Upper lobe of right lung (tissue), 1 donor: ENCODE data around the gene DHCR7. TPM values are rescaled to one million over a fixed set of nuclear protein-coding genes. Genes with fewer than 3 reads are reported as not detected.

Experiments used
- ATAC-seq: fragments of 200-7000 bp; cut with Tn5 transposase; one replicate; pipeline ENCODE4 v1.9.1; 2020; ENCODE audit warnings: mild to moderate bottlenecking, moderate library complexity
- DNase-seq: peaks from one replicate; pipeline ENCODE4 v3.0.0-alpha.2; 2020
- H3K27ac ChIP-seq: fragments of 200-600 bp; one replicate; pipeline ENCODE4 v1.8.0; 2022
- H3K27me3 ChIP-seq: fragments of 200-600 bp; one replicate; pipeline ENCODE4 v1.8.0; 2022; ENCODE audit warnings: mild to moderate bottlenecking
- H3K36me3 ChIP-seq: fragments of 200-600 bp; one replicate; pipeline ENCODE4 v1.8.0; 2022
- H3K4me1 ChIP-seq: fragments of 200-600 bp; one replicate; pipeline ENCODE4 v1.8.0; 2022
- H3K4me3 ChIP-seq: fragments of 200-600 bp; one replicate; pipeline ENCODE4 v1.8.0; 2022; ENCODE audit warnings: mild to moderate bottlenecking
- H3K9me3 ChIP-seq: fragments of 200-600 bp; one replicate; pipeline ENCODE4 v1.8.0; 2022
- intact Hi-C: fragments of 100-400 bp; cut with DNase I; formaldehyde crosslinking; loops from one replicate; pipeline ENCODE4 v1.11.0; 2022
- total RNA-seq: library from RNA; stranded (reverse); fragmentation: NEBNext Ultra II Directional; extraction: Animal tissue kit (Norgen Biotek cat#: 25700); gene quantifications from one replicate; pipeline ENCODE4 v1.2.1, GENCODE V29; 2021
- TF ChIP-seq, protein P1 (sequence below): fragments of 200-600 bp; IDR thresholded peaks from one replicate; pipeline ENCODE4 v1.8.0; 2022; ENCODE audit warnings: antibody characterized with exemption
- donor health status: DM: no; HTN: yes; CAD: no; lungs with severe emphysema.

The DHCR7 gene
- total RNA-seq, 1 donor from 2014 or later = 105 TPM

DNA sequence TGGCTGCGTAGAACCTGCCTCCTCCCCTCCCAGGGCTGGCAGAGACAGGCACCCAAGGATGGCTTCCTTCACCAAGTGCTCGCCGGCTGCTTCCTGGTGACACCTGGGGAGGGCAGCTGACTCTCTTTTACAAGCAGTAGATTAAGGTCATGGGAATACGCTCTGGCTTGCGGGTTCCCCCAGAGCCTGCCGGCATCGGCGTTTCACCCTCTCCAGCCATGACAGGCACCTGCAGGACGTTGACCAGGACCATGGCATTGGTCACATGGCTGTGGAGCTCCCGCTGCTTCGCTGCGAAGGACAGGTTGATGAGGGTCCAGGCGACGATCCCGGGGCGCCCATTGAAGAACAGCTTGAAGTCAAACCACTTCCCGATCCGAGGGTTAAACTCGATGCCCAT lies 9.5 kb downstream of the DHCR7 start:
- TF ChIP-seq, protein P1, sequence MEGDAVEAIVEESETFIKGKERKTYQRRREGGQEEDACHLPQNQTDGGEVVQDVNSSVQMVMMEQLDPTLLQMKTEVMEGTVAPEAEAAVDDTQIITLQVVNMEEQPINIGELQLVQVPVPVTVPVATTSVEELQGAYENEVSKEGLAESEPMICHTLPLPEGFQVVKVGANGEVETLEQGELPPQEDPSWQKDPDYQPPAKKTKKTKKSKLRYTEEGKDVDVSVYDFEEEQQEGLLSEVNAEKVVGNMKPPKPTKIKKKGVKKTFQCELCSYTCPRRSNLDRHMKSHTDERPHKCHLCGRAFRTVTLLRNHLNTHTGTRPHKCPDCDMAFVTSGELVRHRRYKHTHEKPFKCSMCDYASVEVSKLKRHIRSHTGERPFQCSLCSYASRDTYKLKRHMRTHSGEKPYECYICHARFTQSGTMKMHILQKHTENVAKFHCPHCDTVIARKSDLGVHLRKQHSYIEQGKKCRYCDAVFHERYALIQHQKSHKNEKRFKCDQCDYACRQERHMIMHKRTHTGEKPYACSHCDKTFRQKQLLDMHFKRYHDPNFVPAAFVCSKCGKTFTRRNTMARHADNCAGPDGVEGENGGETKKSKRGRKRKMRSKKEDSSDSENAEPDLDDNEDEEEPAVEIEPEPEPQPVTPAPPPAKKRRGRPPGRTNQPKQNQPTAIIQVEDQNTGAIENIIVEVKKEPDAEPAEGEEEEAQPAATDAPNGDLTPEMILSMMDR = no peak
- no peak overlapping the region for H3K4me3 ChIP-seq
- H3K4me1 ChIP-seq = no peaks in the 10 kb centered on the region
- no peak overlapping the region for H3K27ac ChIP-seq
- DNase-seq (no peak), ATAC-seq (no peak)
- intact Hi-C loops = no loop called here
- no peaks in the 10 kb centered on the region for H3K9me3 ChIP-seq
- H3K27me3 ChIP-seq = no peaks in the 10 kb centered on the region
- peaks cover 43% of the 10 kb centered on the region for H3K36me3 ChIP-seq

DNA sequence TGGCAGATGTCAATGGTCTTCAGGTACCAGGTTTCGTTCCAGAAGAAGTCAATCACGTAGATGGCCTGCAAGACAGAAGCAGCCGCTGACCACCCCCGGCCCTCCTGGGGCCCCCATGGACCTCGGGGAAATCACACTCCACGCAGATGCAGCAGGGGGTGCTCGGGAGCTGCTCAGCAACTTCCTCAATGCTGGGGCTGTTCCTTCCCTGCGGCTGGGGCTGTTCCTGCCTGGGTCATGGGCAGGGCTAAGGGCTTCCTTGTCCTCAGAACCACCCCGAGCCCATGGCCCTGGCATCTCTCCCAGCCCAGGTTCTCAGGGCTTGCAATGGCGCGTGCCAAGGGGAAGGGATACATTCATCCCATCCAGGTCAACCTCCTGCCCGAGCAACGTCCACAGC lies 10.3 kb downstream of the DHCR7 start:
- no peak for ATAC-seq
- Histone ChIP-seq H3K4me3 (no peak overlapping the region), H3K4me1 (no peaks in the 10 kb centered on the region), H3K27me3 (no peaks in the 10 kb centered on the region), H3K9me3 (no peaks in the 10 kb centered on the region), H3K36me3 (peaks cover 39% of the 10 kb centered on the region), H3K27ac (no peak overlapping the region)
- TF ChIP-seq, protein P1 = no peak
- DNase-seq = no peak
- intact Hi-C loops = no loop called here

DNA sequence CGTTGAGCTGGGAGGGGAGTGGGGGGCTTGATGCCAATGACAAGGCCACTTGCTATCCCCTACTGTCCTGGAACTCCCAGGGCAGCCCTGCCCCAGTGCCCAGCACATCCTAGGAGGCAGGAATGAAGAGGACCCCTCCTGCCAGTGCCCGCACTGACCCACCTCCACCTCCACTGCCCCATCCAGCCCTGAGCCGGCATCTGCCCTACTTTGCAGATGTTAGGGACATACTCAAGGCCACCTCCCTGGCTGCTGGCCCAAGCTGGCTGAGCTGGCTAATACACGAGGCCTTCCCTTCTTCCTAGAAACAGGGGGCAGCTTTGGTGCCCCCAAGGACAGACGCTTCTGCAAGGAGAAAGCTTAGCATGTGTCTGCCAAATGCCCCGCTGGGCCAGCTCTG lies 10.8 kb downstream of the DHCR7 start:
- no peaks in the 10 kb centered on the region for H3K27me3 ChIP-seq
- H3K36me3 ChIP-seq = peaks cover 39% of the 10 kb centered on the region
- no peaks in the 10 kb centered on the region for H3K9me3 ChIP-seq
- H3K27ac ChIP-seq = no peak overlapping the region
- DNase-seq (no peak), ATAC-seq (no peak)
- no peak overlapping the region for H3K4me3 ChIP-seq
- TF ChIP-seq, protein P1 = no peak
- intact Hi-C loops = no loop called here
- no peaks in the 10 kb centered on the region for H3K4me1 ChIP-seq

DNA sequence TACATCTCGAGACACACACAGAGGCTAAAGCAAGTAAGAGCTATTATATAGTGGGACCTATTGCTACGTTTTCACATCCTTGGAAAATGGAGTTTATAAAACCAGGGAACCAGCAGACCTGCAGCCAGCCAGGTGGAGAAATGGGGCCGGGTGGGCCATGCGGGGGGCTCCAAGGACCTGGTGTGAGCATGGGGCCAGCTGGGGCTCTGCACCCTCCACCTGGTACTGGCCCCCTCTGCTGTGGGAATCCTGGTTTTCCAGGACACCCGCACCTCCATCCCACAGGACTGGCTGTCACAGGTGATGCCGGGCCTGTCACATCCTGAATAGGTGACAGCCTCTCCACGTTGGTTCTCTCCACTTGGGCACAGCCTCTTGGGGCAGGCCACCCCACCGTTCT lies 11.3 kb downstream of the DHCR7 start:
- no peak for DNase-seq
- H3K4me3 ChIP-seq = no peak overlapping the region
- no peaks in the 10 kb centered on the region for H3K27me3 ChIP-seq
- H3K4me1 ChIP-seq = no peaks in the 10 kb centered on the region
- peaks cover 39% of the 10 kb centered on the region for H3K36me3 ChIP-seq
- intact Hi-C loops = no loop called here
- H3K9me3 ChIP-seq = no peaks in the 10 kb centered on the region
- ATAC-seq = no peak
- TF ChIP-seq, protein P1 = no peak
- no peak overlapping the region for H3K27ac ChIP-seq

DNA sequence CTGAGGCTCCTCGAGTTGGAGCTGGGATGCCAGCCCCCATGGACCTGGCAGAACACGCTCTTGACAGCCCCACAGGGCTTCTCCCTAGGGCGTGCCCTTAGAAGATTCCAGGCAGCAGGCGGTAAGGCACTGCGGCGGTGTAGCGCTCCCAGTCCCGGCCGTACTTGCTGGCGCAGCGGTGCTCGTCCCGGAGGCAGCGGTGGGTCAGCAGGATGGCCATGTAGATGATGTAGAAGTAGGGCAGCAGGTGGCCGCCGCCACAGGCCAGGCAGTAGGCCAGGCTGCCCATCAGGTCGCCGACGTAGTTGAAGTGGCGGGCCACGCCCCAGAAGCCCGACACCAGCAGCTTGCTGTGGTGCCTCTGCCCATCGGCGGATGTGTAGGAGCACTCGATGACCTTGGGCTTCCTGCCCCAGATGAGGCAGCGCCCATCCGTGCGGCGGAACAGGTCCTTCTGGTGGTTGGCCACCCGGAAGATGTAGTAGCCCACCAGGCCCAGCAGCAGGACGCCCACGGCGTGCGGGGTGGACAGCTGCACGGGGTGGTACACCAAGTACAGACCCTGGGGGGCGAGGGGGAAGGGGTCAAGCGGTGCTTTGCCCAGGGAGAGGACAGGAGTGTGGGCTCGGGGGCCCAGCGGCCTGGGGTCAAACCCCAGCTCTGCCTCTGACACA lies 12.8 kb downstream of the DHCR7 start:
- H3K36me3 ChIP-seq = peaks cover 39% of the 10 kb centered on the region

More for the DNA sequence above, 12.8 kb downstream of the DHCR7 start:
- TF ChIP-seq, protein P1 = no peak
- Histone ChIP-seq H3K4me1 (no peaks in the 10 kb centered on the region), H3K27ac (no peak overlapping the region), H3K4me3 (no peak overlapping the region), H3K9me3 (no peaks in the 10 kb centered on the region), H3K27me3 (no peaks in the 10 kb centered on the region)
- no peak for ATAC-seq
- intact Hi-C loops = no loop called here
- DNase-seq = no peak
